Breast epithelium (tissue), 4 donors: ENCODE measurements around the gene MPO. TPM values are rescaled to one million over a fixed set of nuclear protein-coding genes. Genes with fewer than 3 reads are reported as not detected.

Experiments used
- DNase-seq, 2 donors: peaks; one replicate each; pipeline ENCODE4 v3.0.0-alpha.2; 2019; ENCODE audit warnings: low spot score in 2 of 2
- H3K27ac ChIP-seq, 2 donors: fragments of 200-600 bp; sonication (generic) in 1 of 2; one replicate each; pipeline ENCODE4 v1.5.1; 2016 to 2019; ENCODE audit warnings: mild to moderate bottlenecking in 1 of 2
- H3K27me3 ChIP-seq, 2 donors: fragments of 200-600 bp; sonication (generic) in 1 of 2; one replicate each; pipeline versions ENCODE4 v1.5.1 to v1.6.0; 2017 to 2019; ENCODE audit warnings: control low read depth in 1 of 2, mild to moderate bottlenecking in 1 of 2
- H3K36me3 ChIP-seq: fragments of 200-600 bp; one replicate; pipeline ENCODE4 v1.5.1; 2019
- H3K4me1 ChIP-seq, 2 donors: fragments of 200-600 bp; sonication (generic); one replicate each; pipeline ENCODE4 v1.5.1; 2016 to 2019; ENCODE audit warnings: control low read depth in 1 of 2
- H3K4me3 ChIP-seq, 3 donors: fragments of 200-600 bp; sonication (generic); 1 replicate in 2 of 3; 2 replicates in 1 of 3; pipeline ENCODE4 v1.5.1; 2016 to 2019; ENCODE audit warnings: mild to moderate bottlenecking in 3 of 3, moderate library complexity in 2 of 3
- H3K9me3 ChIP-seq, 2 donors: fragments of 200-600 bp; sonication (generic) in 1 of 2; one replicate each; pipeline ENCODE4 v1.5.1; 2016 to 2019; ENCODE audit warnings: control low read depth in 1 of 2
- CTCF ChIP-seq, 3 donors: fragments of 450-650 bp; IDR thresholded peaks; one replicate each; pipeline ENCODE4 v1.5.1; 2016 to 2017; ENCODE audit warnings: antibody characterized with exemption in 3 of 3, mild to moderate bottlenecking in 3 of 3, moderate library complexity in 3 of 3
- POLR2A ChIP-seq: fragments of 450-650 bp; IDR thresholded peaks from one replicate; pipeline ENCODE4 v1.6.1; 2016; ENCODE audit warnings: antibody characterized with exemption, mild to moderate bottlenecking, moderate library complexity
- POLR2AphosphoS5 ChIP-seq, 3 donors: sonication (generic); formaldehyde crosslinking; IDR thresholded peaks; one replicate each; pipeline ENCODE4 v1.6.1; 2017; ENCODE audit warnings: antibody characterized with exemption in 3 of 3
- intact Hi-C: fragments of 100-400 bp; cut with DNase I; formaldehyde crosslinking; loops from one replicate; pipeline ENCODE4 v1.15.1; 2023; ENCODE audit warnings: low total_unique reads
- total RNA-seq, 3 donors: library from RNA; depleted of rRNA; stranded (reverse); fragments of >200 nt; gene quantifications; one replicate each; pipeline ENCODE4 v1.1.0, GENCODE V29; 2016

The MPO gene
- total RNA-seq, 3 donors from 2014 or later, result 0.16 TPM; not detected in 2

- DNase-seq, result no peak
- Histone ChIP-seq H3K9me3 (no peaks in the 10 kb centered on the region), H3K36me3 (no peaks in the 10 kb centered on the region), H3K27me3 (peaks cover 0 to 3% of the 10 kb centered on the region in 2 donors), H3K4me3 (no peak overlapping the region), H3K27ac (no peak overlapping the region), H3K4me1 (no peaks in the 10 kb centered on the region)
- TF ChIP-seq POLR2A (no peak), CTCF (IDR thresholded peaks at IDR 0.05) (no peak), POLR2AphosphoS5 (IDR thresholded peaks at IDR 0.05) (no peak)
- intact Hi-C loops, result no loop called here
Measured at GRCh38 chr17:58228679-58229078, 52.1 kb downstream of the MPO start.

GRCh38 chr17:58227733-58228132 lies 53.0 kb downstream of the MPO start:
- DNase-seq, result no peak
- Histone ChIP-seq H3K9me3 (no peaks in the 10 kb centered on the region), H3K27ac (no peak overlapping the region), H3K4me1 (no peaks in the 10 kb centered on the region), H3K4me3 (no peak overlapping the region), H3K36me3 (no peaks in the 10 kb centered on the region), H3K27me3 (peaks cover 0 to 3% of the 10 kb centered on the region in 2 donors)
- intact Hi-C loops, result no loop called here
- TF ChIP-seq POLR2A (no peak), POLR2AphosphoS5 (IDR thresholded peaks at IDR 0.05) (no peak), CTCF (IDR thresholded peaks at IDR 0.05) (no peak)

DNA sequence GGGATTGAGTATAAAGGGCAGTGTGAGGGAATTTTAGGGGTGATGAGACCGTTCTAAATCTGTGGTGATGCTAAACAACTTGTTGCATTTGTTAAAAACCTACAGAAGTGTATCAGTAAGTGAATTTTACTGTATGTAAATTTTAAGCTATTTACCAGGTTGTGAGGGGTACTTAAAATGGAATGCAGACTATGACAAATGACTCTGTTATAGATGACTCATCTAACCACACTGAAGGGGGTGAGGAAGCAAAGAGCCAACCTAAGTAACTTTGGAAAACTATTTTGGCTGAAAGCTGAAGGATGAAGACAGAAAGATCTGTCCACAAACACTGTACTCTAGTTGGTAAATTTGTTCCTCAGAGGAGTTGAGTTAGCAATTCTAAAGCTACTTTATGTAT lies 56.4 kb downstream of the MPO start:
- TF ChIP-seq POLR2A, result no peak
- no peak for TF ChIP-seq POLR2AphosphoS5 (IDR thresholded peaks at IDR 0.05)
- no peak for TF ChIP-seq CTCF (IDR thresholded peaks at IDR 0.05)
- H3K27ac ChIP-seq, result no peak overlapping the region

More for the DNA sequence above, 56.4 kb downstream of the MPO start:
- Histone ChIP-seq H3K4me1 (no peaks in the 10 kb centered on the region), H3K27me3 (peaks cover 0 to 3% of the 10 kb centered on the region in 2 donors), H3K36me3 (no peaks in the 10 kb centered on the region), H3K9me3 (no peaks in the 10 kb centered on the region), H3K4me3 (no peak overlapping the region)
- no peak for DNase-seq
- intact Hi-C loops, result loop anchor here (2.0 kb wide), 1 partner anchor 56 kb away; no protein-coding TSS in a partner anchor

Other genes starting within 250 kb of the MPO start
- 10 to 100 TPM; 18.4 to 20.3 (median 19.7) TPM for gene DYNLL2, start 197.5 kb downstream of the MPO start, total RNA-seq
- not detected for gene OR4D1, start 132.6 kb downstream of the MPO start, total RNA-seq
- gene OR4D2, start 114.0 kb downstream of the MPO start, total RNA-seq, result not detected
- not detected for gene EPX, start 88.2 kb downstream of the MPO start, total RNA-seq
- gene MKS1, start 61.7 kb downstream of the MPO start, total RNA-seq, result 10 to 100 TPM in 2 of 3 donors, 1 to 10 TPM in 1; 8.0 to 21.1 (median 15.1) TPM
- gene LPO, start 42.4 kb downstream of the MPO start, total RNA-seq, result under 1 TPM in 1 of 3 donors, not detected in 2; 0.29 TPM
- 10 to 100 TPM in 2 of 3 donors, 1 to 10 TPM in 1; 2.6 to 42.1 (median 26.9) TPM for gene TSPOAP1, start 47.9 kb upstream of the MPO start, total RNA-seq
- 10 to 100 TPM; 46.4 to 61.6 (median 48.2) TPM for gene SUPT4H1, start 71.3 kb upstream of the MPO start, total RNA-seq
- gene RNF43, start 136.6 kb upstream of the MPO start, total RNA-seq, result 10 to 100 TPM in 1 of 3 donors, 1 to 10 TPM in 1, not detected in 1; 8.5 to 19.0 TPM
- gene HSF5, start 207.5 kb upstream of the MPO start, total RNA-seq, result under 1 TPM; under 0.01 to 0.33 (median 0.32) TPM
- gene MTMR4, start 233.7 kb upstream of the MPO start, total RNA-seq, result 10 to 100 TPM; 35.7 to 53.6 (median 42.7) TPM